ENCODE data around the gene SPAG16. TPM values are rescaled to one million over a fixed set of nuclear protein-coding genes. Genes with fewer than 3 reads are reported as not detected.

The SPAG16 gene
- total RNA-seq, 1 donor from 2014 or later: 20.6 TPM

DNA sequence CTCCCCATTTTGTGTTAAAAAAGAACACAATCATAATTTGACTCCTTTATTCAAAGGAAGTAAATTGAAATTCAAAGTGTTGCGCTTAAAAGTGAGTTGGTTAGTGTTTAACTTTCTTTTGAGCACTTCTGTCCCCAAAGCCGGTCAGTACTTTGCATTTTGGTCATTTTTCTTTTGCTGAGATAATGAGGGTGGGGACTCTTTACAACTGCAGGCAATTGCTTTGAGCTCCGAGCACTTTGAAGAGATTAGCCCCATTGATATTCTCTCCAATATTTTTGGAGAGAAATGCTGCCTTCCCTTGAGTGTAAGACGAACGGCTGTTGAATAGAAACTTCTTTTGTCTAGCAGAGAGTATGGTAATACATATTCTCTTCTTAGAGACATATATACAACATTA is 885.0 kb downstream of the SPAG16 start:
- H3K4me1 ChIP-seq: no peaks in the 10 kb centered on the region
- H3K9me3 ChIP-seq (replicated peaks): no peaks in the 10 kb centered on the region
- intact Hi-C loops (cut with micrococcal nuclease): no loop called here
- TF ChIP-seq, protein P1, sequence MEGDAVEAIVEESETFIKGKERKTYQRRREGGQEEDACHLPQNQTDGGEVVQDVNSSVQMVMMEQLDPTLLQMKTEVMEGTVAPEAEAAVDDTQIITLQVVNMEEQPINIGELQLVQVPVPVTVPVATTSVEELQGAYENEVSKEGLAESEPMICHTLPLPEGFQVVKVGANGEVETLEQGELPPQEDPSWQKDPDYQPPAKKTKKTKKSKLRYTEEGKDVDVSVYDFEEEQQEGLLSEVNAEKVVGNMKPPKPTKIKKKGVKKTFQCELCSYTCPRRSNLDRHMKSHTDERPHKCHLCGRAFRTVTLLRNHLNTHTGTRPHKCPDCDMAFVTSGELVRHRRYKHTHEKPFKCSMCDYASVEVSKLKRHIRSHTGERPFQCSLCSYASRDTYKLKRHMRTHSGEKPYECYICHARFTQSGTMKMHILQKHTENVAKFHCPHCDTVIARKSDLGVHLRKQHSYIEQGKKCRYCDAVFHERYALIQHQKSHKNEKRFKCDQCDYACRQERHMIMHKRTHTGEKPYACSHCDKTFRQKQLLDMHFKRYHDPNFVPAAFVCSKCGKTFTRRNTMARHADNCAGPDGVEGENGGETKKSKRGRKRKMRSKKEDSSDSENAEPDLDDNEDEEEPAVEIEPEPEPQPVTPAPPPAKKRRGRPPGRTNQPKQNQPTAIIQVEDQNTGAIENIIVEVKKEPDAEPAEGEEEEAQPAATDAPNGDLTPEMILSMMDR (IDR thresholded peaks at IDR 0.05; ENCODE audit: borderline replicate concordance): no peak
- H3K27ac ChIP-seq (replicated peaks): no peak overlapping the region
- H3K4me3 ChIP-seq: no peak overlapping the region
- DNase-seq: no peak
- no peaks in the 10 kb centered on the region for H3K36me3 ChIP-seq
- no peaks in the 10 kb centered on the region for H3K27me3 ChIP-seq (ENCODE audit: low read depth)

DNA sequence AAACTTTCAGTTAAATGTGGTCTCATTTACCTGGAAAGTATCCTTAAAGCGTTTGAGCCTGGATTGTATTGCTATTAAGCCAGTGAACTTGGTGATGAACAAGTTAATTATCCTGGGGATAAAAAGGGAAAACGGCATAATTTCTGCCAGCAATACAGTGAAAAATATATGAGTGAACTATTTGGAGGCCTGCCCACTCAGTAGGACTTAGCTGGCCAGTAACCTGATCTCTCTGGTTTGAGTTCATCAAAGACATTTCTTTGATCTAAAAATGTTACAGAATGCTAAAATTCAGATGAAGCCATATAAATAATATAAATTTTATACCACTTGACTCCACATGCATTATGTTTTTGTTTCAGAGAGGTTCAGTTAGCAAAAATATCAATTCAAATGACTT is 885.5 kb downstream of the SPAG16 start:
- no peak for DNase-seq
- Histone ChIP-seq H3K4me3 (no peak overlapping the region), H3K36me3 (no peaks in the 10 kb centered on the region), H3K27me3 (ENCODE audit: low read depth) (no peaks in the 10 kb centered on the region), H3K4me1 (no peaks in the 10 kb centered on the region), H3K27ac (replicated peaks) (no peak overlapping the region), H3K9me3 (replicated peaks) (no peaks in the 10 kb centered on the region)
- TF ChIP-seq, protein P1 (IDR thresholded peaks at IDR 0.05; ENCODE audit: borderline replicate concordance): no peak
- intact Hi-C loops (cut with micrococcal nuclease): no loop called here

DNA sequence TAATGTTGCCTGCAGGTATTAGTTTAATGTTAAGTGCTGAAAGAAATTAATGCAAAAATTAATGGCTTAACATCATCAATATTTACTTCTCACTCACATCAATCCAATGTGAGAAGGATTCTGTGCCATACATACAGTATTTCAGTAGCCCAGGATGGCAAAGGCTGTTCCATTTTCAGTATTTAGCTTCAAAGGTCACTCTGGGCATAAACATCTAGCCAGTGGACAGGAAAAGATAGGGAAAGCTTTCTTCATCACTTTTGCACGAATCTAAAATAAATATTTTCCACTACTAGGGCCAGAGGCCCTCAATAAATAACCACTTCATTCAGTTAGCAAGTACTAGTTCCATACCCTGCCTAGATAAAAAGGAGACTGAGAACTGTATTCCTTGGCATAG is 890.3 kb downstream of the SPAG16 start:
- Histone ChIP-seq H3K4me1 (no peaks in the 10 kb centered on the region), H3K27ac (replicated peaks) (no peak overlapping the region), H3K4me3 (no peak overlapping the region), H3K27me3 (ENCODE audit: low read depth) (no peaks in the 10 kb centered on the region), H3K36me3 (no peaks in the 10 kb centered on the region), H3K9me3 (replicated peaks) (no peaks in the 10 kb centered on the region)
- DNase-seq: no peak
- intact Hi-C loops (cut with micrococcal nuclease): no loop called here
- TF ChIP-seq, protein P1 (IDR thresholded peaks at IDR 0.05; ENCODE audit: borderline replicate concordance): no peak

DNA sequence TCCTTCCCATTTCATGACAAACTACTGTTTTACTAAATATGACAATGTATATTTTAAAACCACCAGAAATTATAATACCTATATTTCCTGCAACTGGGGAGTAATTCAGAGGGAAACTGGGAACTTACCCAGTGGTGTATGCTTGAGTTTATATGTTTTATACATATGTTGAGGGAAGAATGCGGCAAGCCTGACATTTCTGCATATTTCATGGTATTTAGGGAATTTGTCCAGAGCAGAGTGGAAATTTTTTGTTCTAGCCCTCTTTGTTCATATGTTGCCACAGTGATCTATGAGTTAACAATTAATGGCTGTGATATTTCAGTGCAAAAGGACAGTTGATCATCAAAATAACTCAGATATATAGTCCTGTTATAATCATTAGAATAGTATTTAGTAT is 895.8 kb downstream of the SPAG16 start:
- Histone ChIP-seq H3K4me1 (no peaks in the 10 kb centered on the region), H3K36me3 (no peaks in the 10 kb centered on the region), H3K27ac (replicated peaks) (no peak overlapping the region), H3K4me3 (no peak overlapping the region), H3K27me3 (ENCODE audit: low read depth) (no peaks in the 10 kb centered on the region), H3K9me3 (replicated peaks) (no peaks in the 10 kb centered on the region)
- intact Hi-C loops (cut with micrococcal nuclease): no loop called here
- no peak for DNase-seq
- TF ChIP-seq, protein P1 (IDR thresholded peaks at IDR 0.05; ENCODE audit: borderline replicate concordance): no peak

DNA sequence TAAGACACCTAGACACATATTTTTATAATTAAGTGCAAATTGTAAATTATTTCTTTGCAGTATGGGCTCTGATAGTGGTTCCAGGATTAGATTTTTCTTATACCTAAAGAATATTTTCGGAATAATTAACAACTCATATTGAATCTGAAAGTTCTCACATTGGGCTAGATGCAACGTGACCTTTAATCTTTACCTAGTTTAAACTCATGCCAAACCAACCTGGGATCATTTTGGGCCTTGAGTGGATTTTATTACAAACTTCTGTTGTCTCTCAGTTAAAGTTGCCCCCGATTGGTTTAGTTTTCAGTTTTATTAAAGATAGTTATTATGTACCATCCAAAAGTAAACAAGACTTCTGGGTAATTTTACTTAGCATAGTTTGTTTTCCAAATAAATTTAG is 896.4 kb downstream of the SPAG16 start:
- intact Hi-C loops (cut with micrococcal nuclease): no loop called here
- no peak overlapping the region for H3K27ac ChIP-seq (replicated peaks)
- no peaks in the 10 kb centered on the region for H3K36me3 ChIP-seq
- H3K4me1 ChIP-seq: no peaks in the 10 kb centered on the region
- TF ChIP-seq, protein P1 (IDR thresholded peaks at IDR 0.05; ENCODE audit: borderline replicate concordance): no peak
- H3K27me3 ChIP-seq (ENCODE audit: low read depth): no peaks in the 10 kb centered on the region
- no peaks in the 10 kb centered on the region for H3K9me3 ChIP-seq (replicated peaks)
- H3K4me3 ChIP-seq: no peak overlapping the region
- DNase-seq: no peak

DNA sequence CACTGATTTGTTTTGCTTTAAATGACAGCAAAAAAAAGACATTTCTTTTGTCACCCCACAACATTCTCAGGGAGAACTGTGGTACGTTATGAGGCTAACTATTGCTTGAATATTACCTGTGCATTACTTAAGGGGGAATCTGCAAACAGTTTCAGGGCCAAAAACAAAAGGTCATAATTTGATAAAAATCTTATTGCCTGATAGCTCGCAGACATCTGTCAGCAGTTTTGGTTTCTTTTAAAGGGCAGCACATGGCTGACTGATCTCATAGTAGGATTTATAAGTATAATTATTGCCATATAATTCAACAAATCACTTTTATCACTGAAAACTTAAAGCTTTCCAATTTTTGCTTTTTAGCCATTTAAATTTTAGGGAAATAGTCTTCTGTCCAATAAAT is 900.2 kb downstream of the SPAG16 start:
- Histone ChIP-seq H3K27me3 (ENCODE audit: low read depth) (no peaks in the 10 kb centered on the region), H3K4me1 (no peaks in the 10 kb centered on the region), H3K36me3 (no peaks in the 10 kb centered on the region), H3K4me3 (no peak overlapping the region), H3K27ac (replicated peaks) (no peak overlapping the region), H3K9me3 (replicated peaks) (no peaks in the 10 kb centered on the region)
- no peak for DNase-seq
- TF ChIP-seq, protein P1 (IDR thresholded peaks at IDR 0.05; ENCODE audit: borderline replicate concordance): no peak
- intact Hi-C loops (cut with micrococcal nuclease): no loop called here
